Tibial nerve (tissue), 4 donors: Measurements from ENCODE around the gene EML6.

Experiments
- CTCF ChIP-seq, 5 experiments: fragments of 200-600 bp in 3 of 5; fragments of 450-650 bp in 2 of 5; sonication (generic) in 3 of 5; IDR thresholded peaks; one replicate each; pipeline ENCODE4 v1.5.1; 2016 to 2019; ENCODE audit warnings: antibody characterized with exemption in 5 of 5, mild to moderate bottlenecking in 3 of 5, moderate library complexity in 2 of 5
- EP300 ChIP-seq, 2 donors: sonication (generic); formaldehyde crosslinking; IDR thresholded peaks; one replicate each; pipeline ENCODE4 v1.6.1; 2017; ENCODE audit warnings: antibody characterized with exemption in 2 of 2, mild to moderate bottlenecking in 1 of 2
- POLR2A ChIP-seq, 2 donors: fragments of 450-650 bp; IDR thresholded peaks; one replicate each; pipeline ENCODE4 v1.6.1; 2017; ENCODE audit warnings: antibody characterized with exemption in 2 of 2, mild to moderate bottlenecking in 2 of 2, moderate library complexity in 2 of 2

GRCh38 chr2:54879598-54880332, 156.3 kb downstream of the EML6 start:
- TF ChIP-seq CTCF (IDR thresholded peaks at IDR 0.05) (no peak), EP300 (IDR thresholded peaks at IDR 0.05) (no peak), POLR2A (IDR thresholded peaks at IDR 0.05) (no peak)
